Tibial nerve (tissue), 3 donors: ENCODE data around the gene ADK.

Experiments
- POLR2A ChIP-seq, 2 donors: fragments of 450-650 bp; IDR thresholded peaks; one replicate each; pipeline ENCODE4 v1.6.1; 2017; ENCODE audit warnings: antibody characterized with exemption in 2 of 2, mild to moderate bottlenecking in 2 of 2, moderate library complexity in 2 of 2
- TF ChIP-seq, protein P1 (sequence below), 5 experiments: fragments of 200-600 bp in 3 of 5; fragments of 450-650 bp in 2 of 5; sonication (generic) in 3 of 5; IDR thresholded peaks; one replicate each; pipeline ENCODE4 v1.5.1; 2016 to 2019; ENCODE audit warnings: antibody characterized with exemption in 5 of 5, mild to moderate bottlenecking in 3 of 5, moderate library complexity in 2 of 5

DNA sequence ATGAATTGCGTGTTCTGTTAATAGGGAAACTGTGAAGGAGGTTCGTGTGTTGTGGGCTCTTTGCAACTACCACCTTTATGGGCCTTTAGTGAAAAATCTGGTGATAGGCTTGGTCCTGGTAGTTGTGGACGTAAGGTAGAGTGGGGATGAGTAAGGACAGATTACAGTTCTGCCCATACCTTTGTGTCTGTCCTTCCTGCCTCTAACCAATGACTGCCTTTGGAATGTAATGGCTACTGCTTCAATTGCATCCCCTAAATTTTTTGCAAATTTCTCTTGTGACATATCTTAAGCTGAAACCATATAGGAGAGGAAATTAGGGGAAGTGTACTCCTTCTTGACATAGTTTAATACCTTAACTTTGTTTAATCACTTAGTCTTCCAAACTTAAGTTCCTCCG is 82.3 kb downstream of the ADK start:
- TF ChIP-seq, protein P1, sequence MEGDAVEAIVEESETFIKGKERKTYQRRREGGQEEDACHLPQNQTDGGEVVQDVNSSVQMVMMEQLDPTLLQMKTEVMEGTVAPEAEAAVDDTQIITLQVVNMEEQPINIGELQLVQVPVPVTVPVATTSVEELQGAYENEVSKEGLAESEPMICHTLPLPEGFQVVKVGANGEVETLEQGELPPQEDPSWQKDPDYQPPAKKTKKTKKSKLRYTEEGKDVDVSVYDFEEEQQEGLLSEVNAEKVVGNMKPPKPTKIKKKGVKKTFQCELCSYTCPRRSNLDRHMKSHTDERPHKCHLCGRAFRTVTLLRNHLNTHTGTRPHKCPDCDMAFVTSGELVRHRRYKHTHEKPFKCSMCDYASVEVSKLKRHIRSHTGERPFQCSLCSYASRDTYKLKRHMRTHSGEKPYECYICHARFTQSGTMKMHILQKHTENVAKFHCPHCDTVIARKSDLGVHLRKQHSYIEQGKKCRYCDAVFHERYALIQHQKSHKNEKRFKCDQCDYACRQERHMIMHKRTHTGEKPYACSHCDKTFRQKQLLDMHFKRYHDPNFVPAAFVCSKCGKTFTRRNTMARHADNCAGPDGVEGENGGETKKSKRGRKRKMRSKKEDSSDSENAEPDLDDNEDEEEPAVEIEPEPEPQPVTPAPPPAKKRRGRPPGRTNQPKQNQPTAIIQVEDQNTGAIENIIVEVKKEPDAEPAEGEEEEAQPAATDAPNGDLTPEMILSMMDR (IDR thresholded peaks at IDR 0.05) = no peak
- TF ChIP-seq POLR2A (IDR thresholded peaks at IDR 0.05) = no peak
